ENCODE data around the gene PTGDS.

PTGDS gene

DNA sequence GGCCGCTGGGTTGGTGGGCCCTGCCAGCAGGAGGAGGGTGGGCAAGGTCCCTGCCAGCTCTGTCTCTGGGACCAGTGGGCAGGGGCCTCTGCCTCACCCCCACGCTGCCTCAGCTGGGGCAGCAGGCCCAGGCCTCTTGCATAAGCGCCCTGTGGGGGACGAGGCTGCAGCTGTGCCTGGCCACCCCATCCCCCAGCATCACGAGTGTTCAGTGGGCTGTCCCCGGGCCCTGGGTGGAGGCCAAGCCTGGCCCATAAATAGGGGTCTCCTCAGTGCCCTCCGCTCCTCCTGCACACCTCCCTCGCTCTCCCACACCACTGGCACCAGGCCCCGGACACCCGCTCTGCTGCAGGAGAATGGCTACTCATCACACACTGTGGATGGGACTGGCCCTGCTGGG, at the start of gene PTGDS:
TSS of gene PTGDS (plus strand) at position 282 of the 400 bp plus-strand sequence. CDS start at position 357, 75 bp downstream.
- no peak for DNase-seq

DNA sequence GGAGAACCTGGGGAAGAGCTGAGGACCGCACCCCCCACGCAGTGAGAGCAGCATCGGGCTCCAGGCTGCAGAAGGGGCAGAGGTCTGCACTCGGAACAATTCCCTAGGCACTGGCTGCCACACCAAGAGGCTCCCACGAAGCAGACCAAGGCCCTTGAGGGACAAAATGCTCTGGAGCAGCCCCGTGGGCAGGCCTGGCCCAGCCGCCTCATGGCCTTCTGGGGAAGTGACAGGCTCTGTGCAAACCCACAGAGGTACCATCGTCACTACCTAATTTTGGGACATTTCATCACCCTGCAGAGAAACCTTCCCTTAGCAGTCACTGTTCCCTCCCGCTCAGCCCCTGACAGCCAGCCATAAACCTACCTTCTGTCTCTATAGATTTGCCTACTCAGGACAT, 48.7 kb upstream of the PTGDS start:
- no peak for DNase-seq

DNA sequence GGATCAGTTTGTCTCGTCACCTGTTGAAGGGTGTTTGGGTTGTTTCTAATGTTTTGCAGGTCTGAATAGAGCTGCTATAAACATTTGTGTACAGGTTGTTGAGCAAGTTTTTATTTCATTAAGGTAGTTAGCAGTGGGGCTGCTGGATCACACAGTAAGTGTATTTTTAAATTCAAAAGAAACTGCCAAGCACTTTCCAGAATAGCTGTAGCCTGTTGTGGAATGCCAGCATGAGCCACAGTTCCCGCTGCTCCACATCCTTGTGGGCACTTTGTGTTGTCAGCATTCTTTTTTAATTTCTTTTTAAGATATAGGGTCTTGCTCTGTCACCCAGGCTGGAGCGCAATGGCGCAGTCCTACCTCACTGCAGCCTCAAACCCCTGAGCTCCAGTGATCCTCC, 47.3 kb upstream of the PTGDS start:
- DNase-seq, result no peak

DNA sequence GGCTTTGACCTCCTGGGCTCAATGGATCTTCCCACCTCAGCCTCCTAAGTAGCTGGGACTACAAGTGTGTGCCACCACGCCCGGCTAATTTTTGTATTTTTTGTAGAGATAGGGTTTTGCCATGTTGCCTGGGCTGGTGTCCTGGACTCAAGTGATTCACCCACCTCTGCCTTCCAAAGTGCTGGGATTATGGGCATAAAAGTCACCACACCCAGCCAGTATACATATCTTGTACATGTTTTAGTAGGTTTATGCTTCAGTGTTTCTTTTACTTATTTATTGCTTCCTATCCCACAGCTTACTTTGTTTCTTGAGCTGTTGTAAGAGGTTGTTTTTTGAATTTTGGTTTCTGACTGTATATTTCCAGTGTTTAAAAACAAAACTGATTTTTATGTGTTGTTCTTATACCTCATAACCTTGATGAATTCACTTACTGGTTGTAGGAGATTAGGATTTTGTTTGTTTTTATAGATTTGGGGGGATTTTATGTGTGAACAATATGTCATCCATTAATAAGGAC, 45.6 kb upstream of the PTGDS start:
- no peak for DNase-seq

DNA sequence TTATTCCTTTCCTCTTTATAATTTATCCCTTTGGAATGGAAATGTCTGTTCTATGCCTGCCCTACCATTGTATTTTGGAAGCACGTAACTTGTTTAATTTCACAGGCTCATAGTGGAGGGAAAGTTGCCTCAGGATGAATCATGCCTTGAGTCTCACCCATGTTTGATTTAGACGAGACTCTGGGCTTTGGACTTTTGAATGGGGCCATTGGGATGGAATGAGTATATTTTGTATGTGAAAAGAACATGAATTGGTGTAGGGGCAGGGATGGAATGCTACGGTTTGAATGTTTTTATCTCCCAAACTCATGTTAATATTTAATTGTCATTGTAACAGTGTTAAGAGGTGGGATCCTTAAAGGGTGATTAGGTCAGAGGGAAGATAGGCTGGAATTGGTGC, 43.0 kb upstream of the PTGDS start:
- DNase-seq, result no peak

DNA sequence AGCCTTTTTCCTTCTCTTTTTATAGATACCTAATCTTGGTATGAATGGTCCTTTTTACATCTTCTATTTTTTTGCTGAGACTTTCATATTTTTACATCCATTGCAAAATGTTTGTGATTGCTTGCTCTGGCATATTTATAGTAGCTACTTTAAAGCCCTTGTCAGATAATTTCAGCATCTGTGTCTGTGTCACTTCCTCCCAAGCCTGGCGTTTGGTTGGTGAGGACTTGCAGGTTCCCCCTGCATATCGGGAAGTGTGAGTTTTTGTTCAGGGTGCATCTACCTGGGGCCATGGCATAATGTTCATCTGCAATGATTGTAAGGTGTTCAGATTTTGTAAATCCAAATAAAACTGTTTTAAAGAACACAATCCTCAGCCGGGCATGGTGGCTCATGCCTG, 41.7 kb upstream of the PTGDS start:
- no peak for DNase-seq

DNA sequence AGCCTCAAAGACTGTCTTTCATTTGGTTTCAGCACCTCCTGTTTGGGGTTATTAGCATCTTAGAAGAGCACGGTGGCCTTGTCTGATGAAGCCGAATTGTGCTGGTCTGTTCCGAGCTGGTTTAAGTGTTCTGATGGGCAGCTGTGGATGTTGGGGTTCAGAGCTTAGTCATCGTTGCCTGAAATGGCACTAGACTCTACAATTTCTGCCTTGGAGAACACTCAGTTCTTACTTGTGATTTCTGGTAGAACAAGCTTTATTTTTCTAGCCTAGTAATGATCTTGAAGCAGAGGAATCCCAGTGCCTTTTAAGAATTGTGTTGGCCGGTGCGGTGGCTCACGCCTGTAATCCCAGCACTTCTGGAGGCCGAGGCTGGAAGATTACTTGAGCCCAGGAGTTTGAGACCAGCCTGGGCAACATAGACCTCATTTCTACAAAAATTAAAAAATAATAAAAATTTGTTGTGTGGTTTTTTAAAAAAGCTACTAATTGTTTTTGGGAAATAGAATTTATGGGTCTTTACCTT, 40.6 kb upstream of the PTGDS start:
- no peak for DNase-seq

DNA sequence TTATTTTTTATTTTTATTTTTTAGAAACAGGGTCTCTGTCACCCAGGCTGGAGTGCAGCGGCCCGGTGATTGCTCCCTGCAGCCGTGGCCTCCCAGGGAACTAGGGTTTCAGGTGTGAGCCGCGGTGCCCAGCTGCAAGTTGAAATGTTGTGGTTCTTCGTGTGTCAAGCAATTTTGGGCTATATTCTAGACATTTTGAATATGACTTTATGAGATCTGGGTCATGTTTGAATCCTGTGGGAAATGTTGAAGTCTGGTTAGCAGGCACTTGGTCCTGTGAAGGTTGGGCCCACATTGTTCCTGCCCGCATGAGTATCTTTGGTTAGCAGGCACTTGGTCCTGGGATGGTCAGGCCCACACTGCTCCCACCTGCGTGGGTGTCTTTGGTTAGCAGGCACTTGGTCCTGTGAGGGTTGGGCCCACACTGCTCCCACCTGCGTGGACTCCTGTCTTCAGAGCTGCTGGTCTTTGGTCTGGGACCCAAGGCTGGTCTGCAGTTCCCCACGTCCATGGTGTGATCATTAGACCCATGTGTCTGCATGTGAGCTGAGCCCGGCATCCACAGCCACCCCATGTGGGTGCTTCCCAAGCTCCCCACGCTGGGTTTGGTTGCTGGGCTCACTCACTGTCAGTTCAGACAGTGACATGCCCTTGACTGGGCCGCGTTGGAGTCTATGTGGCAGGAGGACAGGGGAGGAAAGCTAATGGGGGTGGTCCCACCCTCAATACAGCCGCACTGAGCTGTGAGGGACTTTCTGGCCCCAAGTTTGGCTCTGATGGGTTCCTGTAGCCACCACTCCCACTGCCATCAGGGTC, 39.9 kb upstream of the PTGDS start:
- no peak for DNase-seq

DNA sequence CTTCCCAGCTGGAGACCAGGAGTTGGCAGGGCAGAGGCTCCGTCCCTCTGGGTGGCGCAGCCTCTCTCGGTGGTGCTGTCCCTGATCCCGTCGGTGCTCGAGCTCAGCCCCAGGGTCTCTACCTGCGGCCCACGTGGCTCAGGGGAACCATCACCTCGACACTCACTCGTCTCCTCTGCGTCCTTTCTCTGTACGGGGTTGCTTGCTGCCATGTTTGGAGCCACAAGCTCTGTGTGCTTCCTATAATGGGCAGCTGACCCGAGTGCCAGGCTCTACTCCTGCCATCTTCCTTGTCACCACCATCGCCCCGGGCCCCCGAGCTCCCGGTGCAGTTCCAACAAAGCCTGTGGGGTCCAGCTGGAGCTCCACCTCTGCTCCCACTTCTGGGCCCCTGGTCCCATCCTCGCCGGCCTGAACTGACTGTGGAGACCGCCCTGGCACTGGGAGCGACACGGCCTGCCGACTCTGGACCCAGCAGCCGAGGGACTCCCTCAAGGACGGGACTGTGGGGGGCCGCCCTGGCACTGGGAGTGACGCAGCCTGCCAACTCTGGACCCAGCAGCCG, 37.8 kb upstream of the PTGDS start:
- no peak for DNase-seq

DNA sequence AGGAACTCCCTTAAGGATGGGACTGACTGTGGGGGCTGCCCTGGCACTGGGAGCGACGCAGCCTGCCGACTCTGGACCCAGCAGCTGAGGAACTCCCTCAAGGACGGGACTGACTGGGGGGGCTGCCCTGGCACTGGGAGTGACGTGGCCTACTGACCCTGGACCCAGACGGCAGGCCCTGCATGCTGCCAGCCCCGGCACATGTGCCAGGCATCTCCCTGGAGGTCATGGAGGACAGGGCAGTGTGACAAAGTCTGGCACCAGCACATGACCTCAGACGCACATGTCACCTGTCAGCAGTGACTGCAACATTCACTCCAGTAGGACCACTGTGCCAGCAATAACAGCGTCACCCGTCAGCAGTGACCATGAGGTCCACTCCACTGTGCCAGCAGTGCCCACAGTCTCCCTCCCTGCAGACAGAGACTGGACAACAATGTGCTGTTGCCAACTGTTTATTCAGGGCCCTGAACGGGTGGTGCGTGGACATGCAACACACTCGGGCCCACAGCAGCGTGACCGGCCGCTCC, 37.2 kb upstream of the PTGDS start:
- DNase-seq, result peak in 1 of 2 donors; percentile 16

DNA sequence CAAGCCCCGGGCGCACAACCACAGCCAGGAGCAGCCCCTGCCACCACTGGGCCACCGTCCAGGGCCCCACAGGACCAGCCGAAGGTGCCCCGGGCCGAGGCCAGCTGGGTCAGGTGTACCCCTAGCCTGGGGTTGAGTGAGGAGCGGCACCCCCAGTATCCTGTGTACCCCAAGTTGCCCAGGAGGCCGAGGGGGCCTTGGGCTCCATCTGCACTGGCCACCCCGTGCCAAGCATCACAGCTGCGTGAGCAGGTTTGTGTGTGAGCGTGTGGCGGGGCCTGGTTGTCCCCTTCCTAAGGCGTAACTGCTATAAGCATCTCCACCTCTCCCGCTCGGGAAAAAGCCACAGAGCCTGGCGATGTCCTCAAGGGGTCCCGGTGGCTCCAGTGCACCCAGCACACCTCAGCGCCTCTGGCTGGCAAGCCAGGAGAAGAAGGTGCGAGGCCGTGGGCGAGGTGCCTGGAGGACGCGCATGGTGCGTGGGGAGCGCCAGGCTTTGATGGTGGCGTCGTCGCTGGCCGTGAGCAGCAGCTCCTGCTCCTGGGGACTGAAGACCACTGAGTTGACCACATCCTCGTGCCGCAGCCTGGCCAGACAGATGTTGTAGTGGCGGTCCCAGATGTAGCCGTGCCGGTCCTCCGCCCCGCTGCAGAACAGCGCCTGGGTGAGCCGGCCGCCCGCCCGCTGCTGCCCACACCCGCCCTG, 36.6 kb upstream of the PTGDS start:
- no peak for DNase-seq

DNA sequence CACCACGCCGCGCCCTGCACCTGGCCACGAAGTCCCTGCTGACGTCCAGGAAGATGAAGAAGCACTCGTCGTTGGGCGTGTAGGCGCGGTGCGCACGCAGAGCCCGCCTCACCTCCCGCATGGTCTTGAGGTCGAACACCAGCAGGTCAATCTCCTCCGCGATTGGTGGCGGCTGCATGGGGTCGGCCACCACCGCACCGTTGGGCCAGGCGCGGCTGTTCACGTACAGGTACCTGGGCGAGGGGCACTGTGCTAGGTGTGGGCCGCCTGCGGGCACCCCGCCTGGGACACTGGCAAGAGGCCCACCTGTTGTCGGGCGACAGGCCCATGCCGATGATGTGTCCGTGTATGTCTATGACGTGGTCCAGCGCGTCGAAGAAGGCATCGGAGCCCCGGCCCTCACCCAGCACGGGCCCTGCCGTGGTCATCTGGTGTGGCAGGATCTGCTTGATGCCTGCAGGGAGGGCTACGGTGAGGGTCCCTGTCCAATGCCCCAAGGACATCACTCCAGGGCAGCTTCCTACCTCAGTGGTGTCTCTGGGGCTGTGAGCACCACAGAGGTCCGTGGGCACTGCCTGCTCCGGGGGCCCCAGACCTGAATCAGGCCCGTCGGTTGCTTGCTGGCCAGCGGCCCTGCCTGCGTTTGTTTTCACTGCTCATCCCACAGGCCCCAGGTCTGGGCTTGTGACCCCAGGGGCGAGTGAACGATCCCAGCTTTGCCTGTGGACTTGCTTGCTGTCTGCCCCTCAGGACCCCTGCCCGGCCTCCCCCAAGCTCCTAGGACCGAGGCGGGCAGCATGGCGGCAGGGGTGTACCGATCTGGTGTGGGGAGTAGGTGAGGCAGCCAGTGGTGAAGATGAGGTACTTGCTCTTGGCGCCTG, 35.8 kb upstream of the PTGDS start:
- DNase-seq, result peak in 1 of 2 donors; percentile 18

DNA sequence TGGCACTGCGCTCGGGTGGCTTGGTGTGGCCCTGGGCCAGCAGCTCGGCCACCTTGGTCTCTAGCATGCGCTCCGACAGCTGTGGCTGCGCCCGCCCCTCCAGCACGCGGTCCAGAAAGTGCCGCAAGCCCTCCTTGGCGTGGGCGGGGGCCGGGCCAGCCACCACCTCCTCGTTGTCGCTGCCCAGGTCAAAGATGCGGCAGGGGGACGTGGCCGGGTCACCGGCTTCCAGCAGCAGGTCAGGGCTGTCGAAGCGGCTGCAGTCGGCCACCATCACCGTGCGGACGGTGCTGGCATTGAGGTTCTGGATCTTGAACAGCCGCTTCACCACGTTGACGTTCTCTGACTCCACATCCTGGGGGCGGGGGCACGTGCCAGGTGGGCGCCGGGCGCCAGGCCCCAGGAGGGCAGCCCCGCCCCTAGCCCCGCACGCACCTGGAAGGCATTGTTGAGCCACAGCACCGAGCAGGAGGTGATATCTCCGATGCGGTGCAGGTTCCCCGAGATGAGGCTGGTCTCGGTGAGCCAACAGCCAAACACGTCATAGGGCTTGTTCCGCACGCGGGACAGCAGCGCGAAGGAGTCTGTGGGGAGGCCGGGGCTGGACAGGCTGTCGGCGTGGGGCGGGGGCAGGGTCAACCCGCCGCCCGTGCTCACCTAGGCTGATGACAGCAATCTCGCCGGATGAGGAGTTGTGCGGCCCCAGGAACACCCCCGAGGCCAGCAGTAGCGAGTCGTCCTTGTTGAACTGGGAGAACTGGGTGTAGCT, 35.0 kb upstream of the PTGDS start:
- DNase-seq, result peak in 1 of 2 donors; percentile 17

DNA sequence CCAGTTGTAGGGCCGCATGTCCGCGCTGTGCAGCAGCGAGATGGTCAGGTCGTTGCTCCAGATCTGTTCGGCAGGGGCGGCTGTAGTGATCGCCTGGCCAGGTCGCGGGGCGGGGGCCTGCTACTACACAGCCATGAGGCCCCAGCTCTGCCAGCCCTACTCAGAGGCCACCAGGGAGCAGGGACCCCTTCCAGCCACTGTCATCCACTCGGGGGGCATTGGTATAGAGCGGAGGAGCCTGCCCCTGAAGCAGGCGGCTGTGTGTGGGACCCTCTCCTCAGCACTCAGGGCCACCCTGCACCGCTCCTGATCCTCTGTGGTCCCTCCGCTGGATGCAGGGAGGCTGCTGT, 34.4 kb upstream of the PTGDS start:
- DNase-seq, result peak in 1 of 2 donors; percentile 17

DNA sequence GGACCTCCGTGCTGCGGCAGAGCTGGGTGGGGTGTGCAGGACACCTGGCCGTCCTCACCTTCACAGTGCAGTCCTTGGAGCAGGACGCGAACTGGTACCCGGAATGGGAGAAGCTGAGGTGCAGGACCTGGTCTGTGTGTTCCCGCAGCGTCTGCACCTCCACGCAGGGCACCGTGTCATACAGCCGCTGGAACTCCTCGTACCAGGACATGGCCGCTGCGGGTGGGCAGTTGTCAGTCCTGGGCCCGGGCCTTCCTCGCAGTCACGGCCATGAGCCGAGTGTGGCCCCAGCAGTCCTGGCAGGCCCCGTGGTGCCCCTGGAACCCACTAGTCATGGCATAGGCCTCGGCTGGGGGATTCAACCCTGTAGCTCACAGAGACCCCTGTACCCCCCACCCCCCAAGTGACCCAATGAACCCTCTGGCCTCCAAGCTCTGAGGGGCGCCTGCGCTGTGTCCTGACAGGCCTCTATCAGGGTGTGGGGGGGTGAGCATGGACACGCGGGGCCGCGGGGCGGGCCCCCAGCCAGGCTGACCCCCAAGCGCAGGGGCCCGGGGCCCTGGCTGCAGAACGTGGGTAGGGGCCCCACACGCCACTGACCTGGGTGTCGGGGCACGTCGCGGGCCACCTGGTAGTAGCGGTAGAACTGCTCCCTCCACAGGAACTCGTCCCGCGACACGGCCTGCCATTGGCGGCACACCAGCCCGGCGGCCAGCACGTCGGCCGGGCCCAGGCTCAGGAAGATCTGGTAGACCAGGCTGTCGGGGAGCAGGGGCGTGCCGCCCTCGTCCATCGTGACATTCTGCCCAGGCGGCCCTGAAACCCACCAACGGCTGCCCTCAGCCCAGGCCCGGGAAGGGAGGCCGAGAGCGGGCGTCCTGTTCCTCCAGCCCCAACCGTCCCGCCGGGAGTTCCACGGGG, 33.8 kb upstream of the PTGDS start:
- DNase-seq, result peak; percentile 46 to 52

DNA sequence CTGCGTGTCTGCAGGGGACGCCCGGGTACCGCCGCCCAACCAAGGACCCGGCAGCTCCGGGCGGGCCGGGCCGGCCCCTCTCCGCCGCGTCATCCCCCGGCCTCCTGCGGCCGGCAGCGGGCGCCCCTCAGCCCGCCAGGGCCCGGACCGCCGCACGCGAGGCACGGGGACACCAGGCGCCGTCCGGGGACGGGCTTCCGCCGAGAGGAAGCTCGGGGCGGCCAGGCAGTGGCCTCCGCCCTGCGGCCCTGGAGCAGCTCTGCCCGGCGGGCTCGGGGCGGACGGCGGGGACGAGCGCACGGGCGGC, 33.1 kb upstream of the PTGDS start:
- DNase-seq, result no peak

DNA sequence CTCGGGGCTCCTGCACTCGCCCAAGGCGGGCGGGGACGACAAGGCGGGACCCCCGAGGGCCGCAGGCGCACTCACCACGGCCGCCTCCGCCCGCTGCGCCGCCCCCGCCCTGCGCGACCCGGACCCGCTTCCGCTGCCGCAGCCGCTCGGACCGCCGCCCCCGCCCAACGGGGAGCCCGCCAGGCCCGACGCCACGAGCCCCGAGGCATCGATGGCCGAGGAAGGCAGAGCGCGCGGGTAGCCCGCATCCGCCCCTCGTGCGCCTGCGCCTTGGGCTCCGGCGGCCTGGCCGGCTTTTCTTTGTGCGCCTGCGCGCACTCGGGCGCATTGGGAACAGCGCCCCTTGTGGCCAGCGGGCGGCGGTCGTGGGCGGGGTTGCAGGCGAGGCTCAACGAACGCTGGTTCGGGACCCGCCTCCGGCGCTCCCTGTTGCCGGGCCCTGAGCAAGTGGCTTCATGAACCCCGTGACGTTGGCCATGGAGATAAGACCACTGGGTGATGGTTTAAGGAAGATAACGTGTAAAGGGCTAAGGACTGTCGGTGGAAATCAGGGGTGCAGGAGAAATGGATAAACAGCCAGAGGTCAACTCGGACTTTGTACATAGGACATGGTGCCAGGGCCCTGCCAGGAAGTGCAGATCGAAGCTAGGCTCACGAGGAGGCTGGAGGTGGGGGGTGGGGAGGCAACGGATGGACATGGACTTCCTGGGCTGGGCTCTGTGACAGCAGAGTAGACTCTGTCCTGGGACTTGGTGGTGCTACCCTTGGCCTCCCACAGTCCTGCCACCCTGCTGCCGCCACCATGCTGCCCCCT, 32.6 kb upstream of the PTGDS start, which contains the start of the genes C8G and FBXW5:
TSS of gene C8G (plus strand) at position 725 of the 814 bp plus-strand sequence. CDS start at position 803, 78 bp downstream.
TSS of gene FBXW5 (minus strand) at position 220 of the 814 bp plus-strand sequence. CDS start 655 bp downstream, outside the sequence.
- peak; percentile 95 to 96 for DNase-seq

DNA sequence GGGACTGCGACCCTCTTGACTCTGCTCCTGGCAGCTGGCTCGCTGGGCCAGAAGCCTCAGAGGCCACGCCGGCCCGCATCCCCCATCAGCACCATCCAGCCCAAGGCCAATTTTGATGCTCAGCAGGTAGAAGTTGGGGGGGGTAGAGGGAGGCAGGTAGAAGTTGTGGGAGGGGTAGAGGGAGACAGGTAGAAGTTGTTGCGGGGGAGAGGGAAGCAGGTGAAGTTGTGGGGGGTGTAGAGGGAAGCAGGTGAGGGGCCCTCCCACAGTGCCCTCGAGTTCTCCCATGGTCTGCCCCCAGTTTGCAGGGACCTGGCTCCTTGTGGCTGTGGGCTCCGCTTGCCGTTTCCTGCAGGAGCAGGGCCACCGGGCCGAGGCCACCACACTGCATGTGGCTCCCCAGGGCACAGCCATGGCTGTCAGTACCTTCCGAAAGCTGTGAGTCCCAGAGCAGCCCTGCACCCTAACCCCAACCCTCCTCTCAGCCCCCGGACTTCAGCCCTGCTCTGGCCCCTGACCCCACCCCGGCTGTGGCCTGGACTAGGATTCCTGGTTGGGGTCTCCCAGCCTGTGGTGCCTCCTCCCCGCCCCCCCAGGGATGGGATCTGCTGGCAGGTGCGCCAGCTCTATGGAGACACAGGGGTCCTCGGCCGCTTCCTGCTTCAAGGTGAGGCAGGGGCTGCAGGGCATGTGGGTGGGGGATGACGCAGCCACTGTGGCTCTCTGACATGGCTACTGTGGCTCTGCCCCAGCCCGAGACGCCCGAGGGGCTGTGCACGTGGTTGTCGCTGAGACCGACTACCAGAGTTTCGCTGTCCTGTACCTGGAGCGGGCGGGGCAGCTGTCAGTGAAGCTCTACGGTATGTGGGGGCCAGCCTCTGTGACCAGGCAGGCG, 31.7 kb upstream of the PTGDS start:
- DNase-seq, result no peak
